Vagina (tissue), 2 donors: ENCODE results near the gene RYR2. TPM values are rescaled to one million over a fixed set of nuclear protein-coding genes. Genes with fewer than 3 reads are reported as not detected.

ENCODE experiments used
- DNase-seq, 2 donors: peaks; one replicate each; pipeline ENCODE4 v3.0.0-alpha.2; 2017; ENCODE audit errors: extremely low spot score in 2 of 2
- H3K27ac ChIP-seq: fragments of 200-600 bp; sonication (generic); one replicate; pipeline ENCODE4 v1.5.1; 2019
- H3K27me3 ChIP-seq: fragments of 200-600 bp; sonication (generic); one replicate; pipeline ENCODE4 v1.5.1; 2019
- H3K36me3 ChIP-seq, 2 donors: fragments of 200-600 bp; sonication (generic); one replicate each; pipeline ENCODE4 v1.5.1; 2017 to 2019
- H3K4me1 ChIP-seq: fragments of 200-600 bp; sonication (generic); one replicate; pipeline ENCODE4 v1.5.1; 2019
- H3K4me3 ChIP-seq, 2 donors: fragments of 200-600 bp; sonication (generic); 1 replicate in 1 of 2; 2 replicates in 1 of 2; pipeline ENCODE4 v1.5.1; 2016 to 2019
- H3K9me3 ChIP-seq: fragments of 200-600 bp; sonication (generic); one replicate; pipeline ENCODE4 v1.5.1; 2019
- POLR2A ChIP-seq, 2 donors: fragments of 450-650 bp; IDR thresholded peaks; one replicate each; pipeline ENCODE4 v1.6.1; 2017; ENCODE audit warnings: antibody characterized with exemption in 2 of 2, mild to moderate bottlenecking in 2 of 2, moderate library complexity in 2 of 2
- POLR2AphosphoS5 ChIP-seq, 2 donors: sonication (generic); formaldehyde crosslinking; IDR thresholded peaks; one replicate each; pipeline ENCODE4 v1.9.0; 2017; ENCODE audit warnings: antibody characterized with exemption in 2 of 2, mild to moderate bottlenecking in 2 of 2, low read depth in 1 of 2; ENCODE audit not compliant: insufficient read depth in 1 of 2
- intact Hi-C: fragments of 100-400 bp; cut with DNase I; formaldehyde crosslinking; loops from one replicate; pipeline ENCODE4 v1.15.1; 2023
- total RNA-seq: library from RNA; depleted of rRNA; stranded (reverse); fragments of >200 nt; gene quantifications from one replicate; pipeline ENCODE4 v1.2.3, GENCODE V29; 2016
- TF ChIP-seq, protein P1 (sequence below), 3 experiments: fragments of 450-650 bp in 2 of 3; fragments of 200-600 bp in 1 of 3; sonication (generic) in 1 of 3; IDR thresholded peaks; one replicate each; pipeline ENCODE4 v1.5.1; 2017 to 2019; ENCODE audit warnings: antibody characterized with exemption in 3 of 3, mild to moderate bottlenecking in 2 of 3, moderate library complexity in 2 of 3

Gene RYR2
- total RNA-seq, 1 donor from 2014 or later: 1.5 TPM

DNA sequence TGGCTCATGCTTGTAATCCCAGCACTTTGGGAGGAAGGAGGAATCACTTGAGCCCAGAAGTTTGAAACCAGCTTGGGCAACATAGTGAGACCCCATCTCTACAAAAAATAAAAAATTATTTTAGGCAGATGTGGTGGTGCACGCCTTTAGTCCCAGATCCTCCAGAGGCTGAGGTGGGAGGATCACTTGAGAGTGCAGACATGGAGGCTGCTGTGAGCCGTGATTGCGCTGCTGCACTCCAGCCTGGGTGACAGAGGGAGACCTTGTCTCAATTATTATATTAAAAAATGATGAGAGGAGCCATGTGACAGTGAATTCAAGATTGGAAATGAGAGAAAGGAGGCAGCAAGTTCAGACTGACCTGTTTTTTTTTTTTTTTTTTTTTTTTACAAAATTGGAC, 566.4 kb downstream of the RYR2 start:
- no peak overlapping the region for H3K27ac ChIP-seq
- no peak overlapping the region for H3K4me3 ChIP-seq
- intact Hi-C loops: no loop called here
- H3K4me1 ChIP-seq: no peaks in the 10 kb centered on the region
- H3K27me3 ChIP-seq: no peaks in the 10 kb centered on the region
- H3K36me3 ChIP-seq: no peaks in the 10 kb centered on the region
- TF ChIP-seq, protein P1, sequence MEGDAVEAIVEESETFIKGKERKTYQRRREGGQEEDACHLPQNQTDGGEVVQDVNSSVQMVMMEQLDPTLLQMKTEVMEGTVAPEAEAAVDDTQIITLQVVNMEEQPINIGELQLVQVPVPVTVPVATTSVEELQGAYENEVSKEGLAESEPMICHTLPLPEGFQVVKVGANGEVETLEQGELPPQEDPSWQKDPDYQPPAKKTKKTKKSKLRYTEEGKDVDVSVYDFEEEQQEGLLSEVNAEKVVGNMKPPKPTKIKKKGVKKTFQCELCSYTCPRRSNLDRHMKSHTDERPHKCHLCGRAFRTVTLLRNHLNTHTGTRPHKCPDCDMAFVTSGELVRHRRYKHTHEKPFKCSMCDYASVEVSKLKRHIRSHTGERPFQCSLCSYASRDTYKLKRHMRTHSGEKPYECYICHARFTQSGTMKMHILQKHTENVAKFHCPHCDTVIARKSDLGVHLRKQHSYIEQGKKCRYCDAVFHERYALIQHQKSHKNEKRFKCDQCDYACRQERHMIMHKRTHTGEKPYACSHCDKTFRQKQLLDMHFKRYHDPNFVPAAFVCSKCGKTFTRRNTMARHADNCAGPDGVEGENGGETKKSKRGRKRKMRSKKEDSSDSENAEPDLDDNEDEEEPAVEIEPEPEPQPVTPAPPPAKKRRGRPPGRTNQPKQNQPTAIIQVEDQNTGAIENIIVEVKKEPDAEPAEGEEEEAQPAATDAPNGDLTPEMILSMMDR (IDR thresholded peaks at IDR 0.05): no peak
- TF ChIP-seq POLR2A (IDR thresholded peaks at IDR 0.05) (no peak), POLR2AphosphoS5 (IDR thresholded peaks at IDR 0.05; ENCODE audit: insufficient read depth in 1 of 2, low read depth in 1 of 2) (no peak)
- DNase-seq: no peak
- H3K9me3 ChIP-seq: no peaks in the 10 kb centered on the region

DNA sequence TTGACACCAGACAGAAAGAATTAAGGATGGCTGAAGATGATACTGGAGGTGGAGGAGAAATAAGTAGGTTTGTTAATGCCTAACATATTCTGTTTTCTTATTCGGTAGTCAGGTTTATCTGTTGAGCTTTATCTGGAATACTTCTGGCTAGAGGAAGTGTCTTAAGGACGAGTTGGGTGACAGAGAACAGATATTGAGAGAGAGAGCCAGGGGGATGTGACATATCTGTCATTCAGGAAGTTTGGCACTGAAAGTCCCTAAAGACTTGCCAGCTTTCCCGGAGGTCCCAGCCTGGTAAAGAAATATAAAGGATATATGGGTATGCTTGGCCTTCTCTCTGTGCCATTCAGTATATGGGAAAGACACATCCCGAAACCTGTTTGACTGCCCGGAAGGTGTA, 568.2 kb downstream of the RYR2 start:
- intact Hi-C loops: no loop called here

DNA sequence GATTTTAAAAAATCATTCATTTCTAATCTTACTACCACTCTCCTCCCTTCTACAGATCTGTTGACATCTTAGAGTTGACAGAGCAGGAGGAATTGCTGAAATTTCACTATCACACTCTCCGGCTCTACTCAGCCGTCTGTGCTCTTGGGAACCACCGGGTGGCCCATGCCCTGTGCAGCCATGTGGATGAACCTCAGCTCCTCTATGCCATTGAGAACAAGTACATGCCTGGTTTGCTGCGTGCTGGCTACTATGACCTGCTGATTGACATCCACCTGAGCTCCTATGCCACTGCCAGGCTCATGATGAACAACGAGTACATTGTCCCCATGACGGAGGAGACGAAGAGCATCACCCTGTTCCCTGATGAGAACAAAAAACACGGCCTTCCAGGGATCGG, 572.0 kb downstream of the RYR2 start:
- no peaks in the 10 kb centered on the region for H3K9me3 ChIP-seq
- no peak overlapping the region for H3K4me3 ChIP-seq
- no peak for DNase-seq
- H3K27ac ChIP-seq: no peak overlapping the region
- no peaks in the 10 kb centered on the region for H3K4me1 ChIP-seq
- intact Hi-C loops: no loop called here
- H3K36me3 ChIP-seq: peaks cover 0 to 7% of the 10 kb centered on the region in 2 donors
- TF ChIP-seq POLR2AphosphoS5 (IDR thresholded peaks at IDR 0.05; ENCODE audit: insufficient read depth in 1 of 2, low read depth in 1 of 2): no peak
- TF ChIP-seq, protein P1 (IDR thresholded peaks at IDR 0.05): no peak
- no peak for TF ChIP-seq POLR2A (IDR thresholded peaks at IDR 0.05)
- no peaks in the 10 kb centered on the region for H3K27me3 ChIP-seq

More for the DNA sequence above, 568.2 kb downstream of the RYR2 start:
- Histone ChIP-seq H3K36me3 (no peaks in the 10 kb centered on the region), H3K4me1 (no peaks in the 10 kb centered on the region), H3K9me3 (no peaks in the 10 kb centered on the region), H3K4me3 (no peak overlapping the region), H3K27ac (no peak overlapping the region), H3K27me3 (no peaks in the 10 kb centered on the region)
- no peak for DNase-seq
- TF ChIP-seq, protein P1 (IDR thresholded peaks at IDR 0.05): no peak
- TF ChIP-seq POLR2A (IDR thresholded peaks at IDR 0.05) (no peak), POLR2AphosphoS5 (IDR thresholded peaks at IDR 0.05; ENCODE audit: insufficient read depth in 1 of 2, low read depth in 1 of 2) (no peak)

DNA sequence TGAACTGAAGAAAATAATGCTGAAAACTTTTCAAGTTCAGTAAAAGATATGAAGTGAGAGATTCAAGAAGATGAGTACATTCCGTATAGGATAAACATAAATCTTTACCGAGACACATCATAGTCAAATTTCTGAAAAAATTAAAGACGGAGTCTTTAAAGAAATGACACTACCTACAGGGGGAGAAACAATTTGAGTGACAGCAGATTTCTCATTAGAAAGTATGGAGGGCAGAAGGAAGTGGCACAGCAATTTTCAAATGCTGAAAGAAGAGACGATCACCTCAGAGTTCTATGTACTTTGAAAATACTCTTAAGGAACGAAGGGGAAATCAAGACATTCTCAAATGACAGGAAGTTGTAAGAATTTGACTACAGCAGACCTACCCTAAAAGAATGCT, 577.6 kb downstream of the RYR2 start:
- H3K4me1 ChIP-seq: no peaks in the 10 kb centered on the region
- H3K36me3 ChIP-seq: peaks cover 0 to 7% of the 10 kb centered on the region in 2 donors

DNA sequence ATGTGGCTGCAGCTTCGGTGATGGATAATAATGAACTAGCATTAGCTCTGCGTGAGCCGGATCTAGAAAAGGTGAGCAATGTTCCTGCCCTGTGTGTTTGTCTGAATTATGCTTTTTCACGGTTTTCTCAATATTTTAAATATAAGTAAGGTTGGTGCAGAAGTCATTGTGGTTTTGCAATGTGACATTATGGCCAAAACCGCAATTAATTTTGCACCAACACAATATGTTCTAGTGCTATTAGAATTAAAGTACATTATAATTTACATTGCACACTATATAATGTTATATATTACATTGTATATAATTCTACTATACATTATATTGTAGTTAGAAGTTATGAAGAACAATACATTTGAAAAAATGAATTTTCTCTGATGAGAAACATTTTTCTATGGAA, 592.9 kb downstream of the RYR2 start:
- Histone ChIP-seq H3K4me3 (no peak overlapping the region), H3K9me3 (no peaks in the 10 kb centered on the region), H3K27ac (no peak overlapping the region), H3K27me3 (no peaks in the 10 kb centered on the region), H3K36me3 (no peaks in the 10 kb centered on the region), H3K4me1 (no peaks in the 10 kb centered on the region)
- DNase-seq: no peak
- TF ChIP-seq, protein P1 (IDR thresholded peaks at IDR 0.05): no peak
- TF ChIP-seq POLR2A (IDR thresholded peaks at IDR 0.05) (no peak), POLR2AphosphoS5 (IDR thresholded peaks at IDR 0.05; ENCODE audit: insufficient read depth in 1 of 2, low read depth in 1 of 2) (no peak)
- intact Hi-C loops: no loop called here

More for the DNA sequence above, 577.6 kb downstream of the RYR2 start:
- no peaks in the 10 kb centered on the region for H3K27me3 ChIP-seq
- no peaks in the 10 kb centered on the region for H3K9me3 ChIP-seq
- no peak overlapping the region for H3K27ac ChIP-seq
- TF ChIP-seq, protein P1 (IDR thresholded peaks at IDR 0.05): no peak
- TF ChIP-seq POLR2A (IDR thresholded peaks at IDR 0.05) (no peak), POLR2AphosphoS5 (IDR thresholded peaks at IDR 0.05; ENCODE audit: insufficient read depth in 1 of 2, low read depth in 1 of 2) (no peak)
- no peak for DNase-seq
- intact Hi-C loops: no loop called here
- H3K4me3 ChIP-seq: no peak overlapping the region
